Activated CD4-positive, alpha-beta T cell treated with anti-CD3 and anti-CD28 coated beads for 24 hours (primary cell): Measurements from ENCODE around the gene GNPTG.
A peak's percentile ranks its signal among the peaks of the same experiment; 100 is the strongest.
"Not testable (repeated sequence)": the region's sequence is repeated elsewhere in the genome, so short reads cannot be mapped to it uniquely, and the experiment has no call there.

Source experiments
- DNase-seq, 2 donors: peaks; one replicate each; pipeline ENCODE4 v3.0.0-alpha.2; 2020; ENCODE audit warnings: low read depth in 2 of 2

GNPTG gene

GRCh38 chr16:1319041-1319440, 32.7 kb upstream of the GNPTG start:
- no peak for DNase-seq

GRCh38 chr16:1320097-1320496, 31.6 kb upstream of the GNPTG start:
- DNase-seq = no peak

GRCh38 chr16:1320658-1321240, 31.0 kb upstream of the GNPTG start:
- no peak for DNase-seq

DNA sequence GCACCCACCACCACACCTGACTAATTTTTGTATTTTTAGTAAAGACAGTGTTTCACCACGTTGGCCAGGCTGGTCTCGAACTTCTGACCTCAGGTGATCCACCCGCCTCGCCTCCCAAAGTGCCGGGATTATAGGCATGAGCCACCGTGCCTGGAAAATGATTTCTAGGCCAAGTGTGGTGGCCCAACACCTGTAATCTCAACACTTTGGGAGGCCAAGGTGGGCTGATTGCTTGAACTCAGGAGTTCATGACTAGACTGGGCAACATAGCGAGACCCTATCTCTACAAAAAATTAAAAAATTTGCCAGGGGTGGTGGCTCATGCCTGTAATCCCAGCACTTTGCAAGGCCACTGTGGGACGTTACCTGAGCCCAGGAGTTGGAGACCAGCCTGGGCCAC, 29.3 kb upstream of the GNPTG start:
- DNase-seq = no peak

DNA sequence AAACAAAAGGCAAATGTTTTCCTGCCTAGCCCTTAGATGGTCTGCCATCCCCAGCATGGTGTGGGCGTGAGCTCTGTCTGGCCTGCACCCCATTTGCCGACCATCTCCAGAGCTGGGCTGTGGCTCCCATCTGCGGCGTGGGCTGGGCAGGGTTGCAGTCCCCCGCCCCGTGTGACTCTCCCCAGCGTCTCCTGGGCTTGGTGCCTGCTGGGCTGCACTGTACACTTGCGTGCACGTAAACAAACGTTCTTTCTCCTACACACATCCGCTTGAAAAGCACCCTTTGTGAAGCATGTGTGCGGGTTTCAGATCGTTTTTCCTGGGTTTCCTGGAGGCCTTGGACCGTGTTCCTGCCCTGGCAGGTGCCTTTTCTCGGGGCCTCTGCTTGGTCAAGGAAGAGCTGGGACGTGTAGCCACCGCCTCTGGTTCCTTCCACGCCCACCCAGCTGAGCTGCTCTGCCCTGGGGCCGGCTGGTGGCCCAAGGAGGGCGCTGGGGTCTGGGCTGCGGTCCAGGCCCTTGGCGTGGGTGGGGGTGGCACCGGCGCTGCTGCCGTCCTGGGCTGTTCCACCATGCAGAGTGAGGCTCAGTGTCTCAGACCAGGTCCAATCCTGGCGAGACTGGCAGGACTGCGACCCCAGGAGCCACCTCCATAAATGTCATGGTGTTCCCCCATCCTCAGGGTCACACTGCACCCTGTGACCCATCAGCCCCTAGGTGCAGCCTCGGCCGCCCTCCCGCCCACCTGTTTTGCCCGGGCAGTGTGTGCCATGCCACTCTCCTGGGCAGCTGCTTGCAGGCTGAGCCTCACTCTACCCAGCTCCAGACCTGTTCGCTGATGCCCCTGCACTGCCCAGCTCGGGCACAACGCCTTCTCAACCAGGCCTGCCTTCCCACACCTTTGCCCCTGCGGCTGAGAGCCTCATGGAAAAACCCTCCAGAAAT, 28.2 kb upstream of the GNPTG start:
- no peak for DNase-seq

DNA sequence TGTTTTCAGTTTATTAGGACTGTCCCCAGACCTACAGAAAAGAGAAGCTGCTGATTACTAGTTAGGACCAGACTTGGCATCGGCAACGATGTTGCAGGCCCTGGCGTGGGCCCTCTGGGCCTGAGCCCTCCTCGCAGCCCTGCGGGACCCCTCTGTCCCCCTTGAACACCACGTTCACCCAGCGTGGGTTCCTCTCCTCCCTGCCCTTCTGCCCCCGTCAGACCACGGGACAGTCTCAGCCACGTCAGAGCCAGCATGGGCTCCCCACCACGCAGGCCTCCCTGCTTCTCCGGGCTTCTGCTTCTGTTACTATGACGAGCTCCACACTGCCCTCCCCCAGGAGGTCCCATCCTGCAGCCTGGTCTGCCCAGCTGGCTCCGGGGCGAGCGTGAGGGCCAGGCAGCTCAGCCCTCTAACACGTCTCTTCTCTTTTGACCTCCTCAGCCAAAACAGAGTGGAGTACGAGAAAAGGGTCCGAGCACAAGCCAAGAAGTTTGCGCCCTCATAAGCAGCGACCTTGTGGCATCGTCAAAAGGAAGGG, 27.4 kb upstream of the GNPTG start:
- no peak for DNase-seq

DNA sequence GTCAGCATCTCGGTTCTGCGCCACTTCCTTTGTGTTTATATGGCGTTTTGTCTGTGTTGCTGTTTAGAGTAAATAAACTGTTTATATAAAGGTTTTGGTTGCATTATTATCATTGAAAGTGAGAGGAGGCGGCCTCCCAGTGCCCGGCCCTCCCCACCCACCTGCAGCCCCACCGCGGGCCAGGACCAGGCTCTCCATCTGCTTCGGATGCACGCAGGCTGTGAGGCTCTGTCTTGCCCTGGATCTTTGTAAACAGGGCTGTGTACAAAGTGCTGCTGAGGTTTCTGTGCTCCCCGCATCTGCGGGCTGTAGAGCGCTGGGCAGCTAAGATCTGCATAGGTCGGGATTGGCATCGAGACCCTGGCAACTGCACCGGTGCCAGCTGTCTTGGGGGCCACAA, 26.5 kb upstream of the GNPTG start:
- DNase-seq = no peak

GRCh38 chr16:1325673-1326371, 25.9 kb upstream of the GNPTG start:
- DNase-seq = no peak

DNA sequence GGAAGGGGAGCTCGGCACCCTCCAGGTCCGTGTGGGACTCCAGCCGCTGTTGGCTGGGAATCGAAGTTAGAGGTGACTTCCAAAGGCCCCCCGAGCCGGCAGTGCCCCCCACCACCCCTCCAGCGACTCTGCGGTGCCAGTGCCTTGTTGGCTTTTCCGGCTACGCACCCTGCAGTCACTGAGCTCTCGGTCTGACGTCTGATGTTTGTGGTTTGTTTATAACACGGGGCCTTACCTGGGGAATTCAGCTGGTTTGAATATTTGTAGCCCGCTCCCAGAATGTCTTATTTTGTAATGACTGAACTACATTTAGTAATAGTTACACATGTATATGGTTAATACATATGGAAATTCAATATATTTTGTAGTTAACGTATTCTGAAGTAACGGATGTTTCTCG, 25.3 kb upstream of the GNPTG start:
- no peak for DNase-seq

GRCh38 chr16:1326946-1327618, 24.6 kb upstream of the GNPTG start:
- no peak for DNase-seq

DNA sequence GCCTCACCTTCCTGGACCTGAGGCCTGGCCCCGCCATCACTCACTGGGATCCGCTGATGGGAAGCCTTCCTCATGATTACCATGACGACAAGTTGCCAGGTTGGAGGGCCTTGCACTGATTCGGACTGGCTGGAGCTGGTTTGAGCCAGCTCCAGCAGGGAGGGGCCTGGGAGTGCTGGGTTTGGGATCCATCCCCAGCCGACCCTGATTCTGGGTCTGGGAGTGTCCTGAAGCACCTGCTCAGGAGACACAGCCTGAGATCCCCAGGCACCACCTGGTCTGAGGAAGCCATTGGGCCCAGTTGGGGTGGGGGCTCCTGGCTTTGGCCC, 24.1 kb upstream of the GNPTG start:
- DNase-seq = no peak

- DNase-seq = not testable (repeated sequence)
Observed at GRCh38 chr16:1328136-1328535, 23.6 kb upstream of the GNPTG start.

DNA sequence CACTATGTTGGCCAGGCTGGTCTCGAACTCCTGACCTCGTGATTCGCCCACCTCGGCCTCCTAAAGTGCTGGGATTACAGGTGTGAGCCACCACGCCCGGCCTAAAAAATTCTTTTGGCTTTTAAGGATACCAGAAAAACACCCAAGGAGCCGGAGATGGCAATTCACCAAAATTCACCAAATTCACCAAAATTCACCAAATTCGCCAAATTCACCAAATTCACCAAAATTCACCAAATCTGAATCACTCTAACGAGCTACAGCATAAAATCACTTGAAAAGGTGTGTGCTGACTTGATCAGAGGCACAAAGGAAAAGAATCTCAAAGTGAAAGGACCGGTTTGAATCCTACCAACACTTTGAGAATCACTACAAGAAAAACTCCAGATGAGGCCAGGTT, 22.8 kb upstream of the GNPTG start:
- not testable (repeated sequence) for DNase-seq

DNA sequence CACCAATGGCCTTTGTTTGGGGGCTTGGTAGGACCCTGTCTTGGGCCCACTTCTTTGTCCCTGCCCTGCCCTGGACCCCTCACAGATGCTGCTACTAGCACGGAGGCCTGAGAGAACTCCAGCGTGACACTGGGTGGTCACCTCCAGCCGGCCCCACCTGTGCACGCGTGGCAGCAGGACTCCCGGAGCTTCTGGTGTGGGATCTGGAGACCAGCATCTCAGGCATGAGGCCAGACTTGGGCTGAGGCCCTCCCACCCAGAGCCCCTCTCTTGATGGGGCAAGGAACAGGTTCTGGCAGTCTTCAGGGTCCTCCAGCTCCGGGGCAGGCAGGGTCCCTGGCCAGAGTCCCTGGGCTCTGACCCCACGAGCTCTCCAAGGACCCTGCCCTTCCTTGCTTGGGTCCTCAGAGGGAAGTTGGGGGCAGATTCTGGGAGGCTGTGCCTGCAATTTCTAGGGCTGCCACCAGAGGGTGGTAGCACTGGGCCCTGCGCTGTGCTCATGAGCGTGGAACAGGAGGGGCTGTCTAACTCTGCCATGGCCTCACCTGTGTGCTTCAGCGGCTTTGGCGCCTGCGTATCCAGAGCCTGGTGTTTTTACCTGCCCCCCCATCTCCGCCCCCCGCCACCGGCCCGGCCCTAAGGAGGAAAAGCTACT, 21.3 kb upstream of the GNPTG start:
- DNase-seq = peak in 1 of 2 donors; percentile 33

- DNase-seq = no peak
Observed at GRCh38 chr16:1330931-1331711, 20.6 kb upstream of the GNPTG start.

DNA sequence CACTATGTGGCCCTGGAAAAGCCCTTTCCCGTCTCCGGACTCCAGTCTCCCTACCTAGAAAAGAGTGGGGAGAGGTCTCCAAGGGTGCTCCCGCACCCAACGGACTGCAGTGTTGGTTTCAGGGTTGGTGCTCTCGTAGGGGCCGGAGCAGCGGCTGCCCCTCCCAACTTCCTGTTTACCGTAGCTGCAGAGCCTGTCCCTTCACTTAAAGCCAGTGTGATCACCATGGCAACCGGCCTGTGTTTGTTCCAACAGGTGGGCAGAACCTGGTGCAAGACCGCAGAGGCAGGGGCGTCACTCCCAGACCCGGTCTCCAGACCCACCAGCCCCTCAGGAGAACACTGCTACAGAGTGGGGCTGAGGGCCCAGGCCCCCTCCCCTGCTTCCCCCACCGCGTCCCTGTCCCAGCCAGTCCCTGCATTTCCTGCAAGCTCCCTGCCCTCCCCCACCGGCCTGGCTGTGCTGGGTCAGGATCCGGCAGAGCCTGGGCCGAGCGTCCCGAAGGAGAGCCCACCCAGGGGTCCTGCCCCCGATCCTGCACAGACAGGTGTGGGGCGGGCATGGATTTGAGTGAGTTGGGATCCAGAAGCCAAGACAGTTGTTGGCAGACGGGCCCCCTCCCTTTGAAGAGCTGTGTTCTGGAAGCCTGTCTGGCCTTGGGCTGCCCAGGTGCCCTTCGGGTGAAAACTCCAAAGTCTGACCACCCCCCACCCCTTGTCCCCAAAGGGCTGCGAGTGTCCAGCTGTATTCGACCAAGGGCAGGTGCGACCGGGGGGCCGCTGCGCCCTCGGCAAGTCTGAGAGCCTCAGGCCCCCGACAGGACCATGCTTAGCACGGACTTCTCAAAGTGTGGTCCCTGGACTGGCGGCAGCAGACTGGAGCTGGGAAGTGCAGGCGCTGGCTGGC, 19.8 kb upstream of the GNPTG start:
- DNase-seq = no peak

GRCh38 chr16:1332618-1333148, 19.0 kb upstream of the GNPTG start:
- no peak for DNase-seq

DNA sequence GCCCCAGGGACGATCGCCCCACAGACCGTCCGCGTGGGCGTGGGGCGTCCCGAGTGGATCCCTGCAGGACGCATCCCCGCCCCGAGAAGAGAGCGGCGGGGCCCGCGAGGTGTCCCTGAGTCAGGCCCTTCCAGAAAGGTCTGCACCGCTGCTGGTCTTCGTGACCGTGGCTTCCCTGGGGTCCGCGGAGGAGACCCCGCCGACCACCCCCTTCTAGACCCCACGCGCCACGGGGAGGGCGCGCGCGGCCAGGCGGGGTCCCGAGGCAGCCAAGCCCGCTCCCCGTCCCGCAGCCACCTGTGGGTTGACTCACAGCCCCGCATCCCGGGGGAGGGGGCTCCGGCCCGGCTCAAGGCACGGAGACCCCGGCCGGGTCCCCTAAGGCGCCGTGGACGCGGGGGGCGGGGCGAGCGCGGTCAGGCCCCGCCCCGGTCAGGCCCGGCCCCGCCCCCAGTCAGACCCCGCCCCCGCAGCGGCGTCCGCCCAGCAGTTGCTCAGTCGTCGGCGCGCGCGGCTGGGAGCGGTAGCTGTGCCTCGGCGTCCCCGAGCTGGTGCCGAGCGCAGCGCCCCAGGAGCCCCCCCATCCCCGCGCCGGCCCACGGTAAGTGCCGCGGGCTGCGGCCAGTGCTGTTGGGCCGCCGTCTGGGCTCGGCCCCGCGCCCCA, 18.4 kb upstream of the GNPTG start, which contains the start of gene BAIAP3:
Gene BAIAP3 (plus strand): TSS at position 497 of the 664 bp plus-strand sequence. CDS start 4,905 bp downstream, outside the sequence.
- DNase-seq = peak in 1 of 2 donors; percentile 46
